ENCODE measurements around the gene COL27A1. TPM values are rescaled to one million over a fixed set of nuclear protein-coding genes. Genes with fewer than 3 reads are reported as not detected.

The COL27A1 gene
- under 1 TPM; 0.15 to 0.30 TPM for total RNA-seq

- ATAC-seq (peak; percentile 92), DNase-seq (peak; percentile 82)
- Mint-ChIP-seq H3K27ac (peak within 1 kb of the TSS; percentile 20), H3K4me3 (peak within 1 kb of the TSS; percentile 63), H3K4me1 (peaks cover 8% of the 10 kb centered on the region), H3K9me3 (ENCODE audit: low read depth) (no peaks in the 10 kb centered on the region), H3K36me3 (no peaks in the 10 kb centered on the region), H3K27me3 (peaks cover 55% of the 10 kb centered on the region)
- CTCF ChIA-PET, result interaction anchor here (0.6 to 7.2 kb wide), 8 partner anchors 14 to 476 kb away, joined by 3 to 46 read pairs (median 4); no protein-coding TSS in a partner anchor
Measured at GRCh38 chr9:114155263-114155994, at the start of gene COL27A1. COL27A1 (plus strand) TSS chr9:114155537; CDS start chr9:114155951, 414 bp downstream.

DNA sequence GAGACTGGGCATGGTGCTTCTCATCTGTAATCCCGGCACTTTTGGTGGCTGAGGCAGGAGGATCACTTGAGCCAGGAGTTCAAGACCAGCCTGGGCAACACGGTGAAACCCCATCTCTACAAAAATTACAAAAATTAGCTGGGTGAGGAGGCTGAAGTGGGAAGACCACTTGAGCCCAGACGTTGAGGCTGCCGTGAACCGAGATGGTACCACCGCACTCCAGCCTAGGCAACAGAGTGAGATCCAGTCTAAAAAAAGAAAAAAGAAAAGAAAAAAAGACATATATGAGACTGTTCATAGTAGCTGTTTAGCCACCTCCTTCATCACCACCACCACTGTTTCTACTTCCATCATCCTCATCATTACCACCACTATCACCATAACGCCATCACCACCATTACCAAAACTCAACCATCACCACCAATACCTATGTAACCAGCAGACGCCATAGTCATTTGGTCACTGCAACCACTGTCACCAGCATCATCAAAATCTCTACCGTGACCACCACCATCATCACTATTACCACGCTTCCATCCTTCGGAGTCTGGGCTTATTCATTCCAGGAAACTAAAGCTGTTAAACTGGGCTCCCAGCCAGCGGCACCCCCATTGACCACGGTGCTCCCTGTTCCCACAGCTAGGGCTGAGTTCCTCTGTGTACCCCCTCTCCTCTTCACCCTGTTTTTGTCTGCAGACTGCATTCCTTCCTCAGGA is 47.9 kb upstream of the COL27A1 start:
- no peak overlapping the region for H3K4me3 Mint-ChIP-seq
- no peak overlapping the region for H3K27ac Mint-ChIP-seq
- H3K9me3 Mint-ChIP-seq (ENCODE audit: low read depth), result no peaks in the 10 kb centered on the region
- CTCF ChIA-PET, result interaction anchor here (0.7 to 5.8 kb wide), 15 partner anchors 8 to 615 kb away, joined by 3 to 61 read pairs (median 4); partner anchors contain the start of genes COL27A1 and KIF12
- no peak for DNase-seq
- H3K27me3 Mint-ChIP-seq, result peaks cover 20% of the 10 kb centered on the region
- no peaks in the 10 kb centered on the region for H3K4me1 Mint-ChIP-seq
- peak; percentile 47 for ATAC-seq
- no peaks in the 10 kb centered on the region for H3K36me3 Mint-ChIP-seq

DNA sequence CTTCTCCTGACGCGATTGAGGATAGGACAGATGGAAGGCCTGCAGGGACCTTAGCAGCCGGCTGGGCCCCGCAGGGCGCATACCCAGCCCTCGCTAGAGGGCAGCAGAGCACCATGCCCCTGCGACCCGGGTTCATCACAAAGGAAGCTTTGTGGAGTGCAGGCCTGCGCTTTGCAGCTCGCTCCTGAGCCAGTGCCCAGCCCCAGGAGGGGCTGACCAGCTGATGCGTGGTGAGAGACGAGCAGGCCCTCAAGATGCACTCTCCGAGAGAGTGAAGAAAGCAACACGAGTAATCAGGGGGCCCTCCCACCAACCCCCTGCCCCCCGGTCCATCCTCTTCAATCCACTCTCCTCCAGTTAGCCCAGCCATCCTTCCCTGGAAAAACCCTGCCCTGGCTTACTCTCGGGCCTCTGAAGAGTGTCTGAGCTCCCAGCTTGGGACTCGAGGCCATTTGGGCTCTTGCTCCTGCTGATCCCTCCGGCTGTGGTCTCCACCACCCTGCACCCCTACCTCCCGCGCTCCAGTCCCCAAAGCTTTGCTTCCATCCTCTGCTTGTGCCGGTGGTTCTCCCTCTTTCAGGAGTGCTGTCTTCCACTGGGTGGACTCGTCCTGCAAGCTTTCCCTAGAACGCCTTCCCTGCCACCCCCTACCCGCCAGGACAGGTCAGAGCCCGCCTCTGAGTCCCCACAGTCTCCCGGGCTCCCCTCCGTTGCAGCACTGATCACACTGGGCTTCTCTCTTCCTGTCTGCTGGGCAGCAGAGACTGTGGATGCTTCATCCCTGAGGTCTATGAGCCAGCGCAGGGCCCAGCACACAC is 47.1 kb upstream of the COL27A1 start:
- peak; percentile 71 for DNase-seq
- ATAC-seq, result peak; percentile 86
- H3K36me3 Mint-ChIP-seq, result no peaks in the 10 kb centered on the region
- no peaks in the 10 kb centered on the region for H3K4me1 Mint-ChIP-seq
- H3K4me3 Mint-ChIP-seq, result no peak overlapping the region
- H3K9me3 Mint-ChIP-seq (ENCODE audit: low read depth), result no peaks in the 10 kb centered on the region
- CTCF ChIA-PET, result interaction anchor here (0.6 to 5.8 kb wide), 21 partner anchors 8 to 615 kb away, joined by 3 to 61 read pairs (median 4); partner anchors contain the start of genes COL27A1 and KIF12
- no peak overlapping the region for H3K27ac Mint-ChIP-seq
- H3K27me3 Mint-ChIP-seq, result peaks cover 23% of the 10 kb centered on the region

DNA sequence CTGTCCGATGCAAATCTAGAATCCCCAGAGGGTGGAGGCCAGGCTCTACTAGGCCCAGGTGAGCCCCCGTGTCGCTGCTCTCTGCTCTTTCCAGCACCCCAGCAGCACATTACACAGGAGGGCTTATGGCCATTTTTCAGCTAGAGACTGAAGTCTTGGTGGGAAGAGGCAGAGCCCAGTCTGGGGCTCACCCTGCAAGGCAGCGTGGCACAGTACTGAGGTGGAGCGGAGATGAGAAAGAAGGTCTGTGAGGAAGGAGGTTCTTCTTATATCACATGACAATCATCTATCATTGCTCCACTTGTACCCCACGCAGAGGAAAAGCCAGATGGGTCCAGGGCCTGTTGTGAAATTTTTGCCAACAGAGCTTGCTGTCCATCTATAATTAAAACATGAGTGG is 46.2 kb upstream of the COL27A1 start:
- Mint-ChIP-seq H3K27ac (no peak overlapping the region), H3K9me3 (ENCODE audit: low read depth) (no peaks in the 10 kb centered on the region), H3K4me1 (no peaks in the 10 kb centered on the region), H3K4me3 (no peak overlapping the region), H3K36me3 (no peaks in the 10 kb centered on the region), H3K27me3 (peaks cover 26% of the 10 kb centered on the region)
- DNase-seq (no peak), ATAC-seq (no peak)
- CTCF ChIA-PET, result interaction anchor here (0.8 to 5.8 kb wide), 8 partner anchors 10 to 183 kb away, joined by 3 to 61 read pairs (median 4); partner anchors contain the start of genes COL27A1 and KIF12

DNA sequence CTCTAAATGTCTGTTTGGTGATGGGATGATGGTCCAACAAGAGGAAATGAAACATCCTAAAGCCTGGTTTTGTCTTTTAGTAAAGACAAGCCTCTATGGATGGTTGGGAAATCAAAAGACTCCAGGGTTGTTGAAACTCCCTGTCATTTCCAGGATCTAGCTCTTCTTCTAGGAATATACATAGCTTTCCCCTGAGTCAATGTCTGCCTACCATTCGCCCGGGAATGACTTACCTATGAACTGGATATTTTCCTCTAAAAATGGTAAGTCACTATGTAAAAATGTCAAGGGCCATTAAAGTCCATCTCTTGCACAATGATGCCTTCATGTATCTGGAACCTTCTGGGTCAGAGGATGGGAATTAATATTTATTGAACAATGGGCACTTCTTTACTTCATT is 45.2 kb upstream of the COL27A1 start:
- H3K9me3 Mint-ChIP-seq (ENCODE audit: low read depth), result no peaks in the 10 kb centered on the region
- CTCF ChIA-PET, result interaction anchor here (0.8 to 5.8 kb wide), 3 partner anchors 28 to 182 kb away, joined by 3 to 61 read pairs (median 3); no protein-coding TSS in a partner anchor
- no peak for ATAC-seq
- H3K36me3 Mint-ChIP-seq, result no peaks in the 10 kb centered on the region
- H3K4me1 Mint-ChIP-seq, result no peaks in the 10 kb centered on the region
- no peak for DNase-seq
- H3K27me3 Mint-ChIP-seq, result peaks cover 21% of the 10 kb centered on the region
- no peak overlapping the region for H3K4me3 Mint-ChIP-seq
- no peak overlapping the region for H3K27ac Mint-ChIP-seq

GRCh38 chr9:114112325-114112724 is 43.0 kb upstream of the COL27A1 start:
- Mint-ChIP-seq H3K27me3 (peaks cover 15% of the 10 kb centered on the region), H3K27ac (no peak overlapping the region), H3K36me3 (no peaks in the 10 kb centered on the region), H3K9me3 (ENCODE audit: low read depth) (no peaks in the 10 kb centered on the region), H3K4me1 (no peaks in the 10 kb centered on the region), H3K4me3 (no peak overlapping the region)
- ATAC-seq (no peak), DNase-seq (no peak)
- CTCF ChIA-PET, result no interaction called here

- H3K27me3 Mint-ChIP-seq, result peaks cover 19% of the 10 kb centered on the region
- no peak for DNase-seq
- H3K9me3 Mint-ChIP-seq (ENCODE audit: low read depth), result no peaks in the 10 kb centered on the region
- CTCF ChIA-PET, result no interaction called here
- H3K4me3 Mint-ChIP-seq, result no peak overlapping the region
- no peak overlapping the region for H3K27ac Mint-ChIP-seq
- no peak for ATAC-seq
- H3K36me3 Mint-ChIP-seq, result no peaks in the 10 kb centered on the region
- no peaks in the 10 kb centered on the region for H3K4me1 Mint-ChIP-seq
Measured at GRCh38 chr9:114112778-114113584, 42.4 kb upstream of the COL27A1 start.

DNA sequence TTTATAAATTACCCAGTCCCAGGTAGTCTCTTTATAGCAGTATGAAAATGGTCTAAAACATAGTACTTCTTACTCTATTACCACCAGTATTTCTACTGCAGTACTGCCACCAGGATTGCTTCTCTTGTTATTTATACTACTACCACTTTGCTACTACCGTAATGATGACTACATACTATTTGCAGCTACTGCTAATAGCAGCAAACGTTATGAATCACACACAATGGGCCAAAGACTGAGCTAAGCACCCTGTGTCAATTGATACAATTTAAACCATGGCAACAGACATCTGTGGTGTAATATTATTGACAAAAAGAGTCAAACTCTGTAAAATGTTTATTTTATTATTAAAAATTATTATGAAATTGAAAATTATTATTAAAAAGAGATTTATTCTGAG is 41.0 kb upstream of the COL27A1 start:
- Mint-ChIP-seq H3K36me3 (no peaks in the 10 kb centered on the region), H3K4me1 (no peaks in the 10 kb centered on the region), H3K4me3 (no peak overlapping the region), H3K9me3 (ENCODE audit: low read depth) (no peaks in the 10 kb centered on the region), H3K27ac (no peak overlapping the region), H3K27me3 (peaks cover 23% of the 10 kb centered on the region)
- CTCF ChIA-PET, result no interaction called here
- DNase-seq (no peak), ATAC-seq (no peak)

DNA sequence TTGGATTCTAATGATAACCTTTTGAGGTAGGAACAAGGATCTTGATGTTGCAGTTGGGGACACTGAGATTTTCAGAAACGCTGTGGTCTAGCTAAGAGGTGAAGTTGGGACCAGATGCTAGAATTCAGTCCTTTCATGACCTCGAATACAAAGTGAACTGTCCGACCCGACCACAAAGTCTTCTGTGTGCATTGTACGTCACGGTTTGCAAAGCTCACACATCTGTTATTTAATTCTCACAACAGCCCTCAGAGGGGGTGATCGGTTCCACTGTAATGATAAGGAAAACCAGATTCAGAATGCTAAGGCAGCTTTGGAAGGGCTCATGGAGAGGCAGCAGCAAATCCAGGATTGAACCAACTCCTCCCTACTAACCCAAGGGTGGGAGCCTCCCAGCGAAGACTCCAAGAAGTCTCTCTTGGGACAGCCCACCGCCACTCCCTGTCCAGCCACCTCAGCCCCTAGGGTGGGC is 39.6 kb upstream of the COL27A1 start:
- DNase-seq, result no peak
- CTCF ChIA-PET, result interaction anchor here (0.9 kb wide), 1 partner anchor 8 kb away, joined by 3 read pairs; no protein-coding TSS in a partner anchor
- Mint-ChIP-seq H3K27me3 (peaks cover 23% of the 10 kb centered on the region), H3K4me1 (no peaks in the 10 kb centered on the region), H3K9me3 (ENCODE audit: low read depth) (no peaks in the 10 kb centered on the region), H3K27ac (no peak overlapping the region), H3K36me3 (no peaks in the 10 kb centered on the region), H3K4me3 (no peak overlapping the region)
- ATAC-seq, result no peak

DNA sequence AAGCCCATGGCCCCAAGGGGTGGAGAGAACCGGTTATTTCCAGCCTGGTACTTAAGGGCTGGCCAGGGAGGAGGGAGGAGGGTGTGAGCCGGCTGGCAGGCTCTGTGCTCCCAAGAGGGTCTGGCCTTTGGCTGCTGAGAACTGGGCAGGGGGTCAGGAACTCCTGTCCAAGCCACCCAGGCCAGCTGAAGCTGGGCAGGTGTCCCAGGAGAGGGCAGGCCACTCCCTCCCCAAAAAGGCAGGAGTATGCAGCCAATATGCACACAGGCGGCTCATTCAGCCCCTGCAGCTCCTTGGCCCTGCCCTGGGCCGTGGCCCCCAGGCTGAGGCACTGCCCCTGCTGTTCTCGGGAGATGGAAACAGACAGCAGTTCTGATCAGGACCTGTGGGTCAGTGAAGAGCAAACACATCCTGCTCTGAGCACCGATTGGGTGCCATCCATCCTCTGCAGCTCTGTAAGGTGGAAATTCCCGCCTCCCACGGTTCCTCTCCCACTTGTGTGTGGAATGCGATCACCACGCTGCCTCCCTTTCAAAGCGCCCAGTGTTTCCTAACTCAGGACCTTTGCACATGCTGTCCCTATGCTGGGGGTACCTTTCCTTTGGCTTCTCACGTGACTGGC is 39.1 kb upstream of the COL27A1 start:
- no peak overlapping the region for H3K4me3 Mint-ChIP-seq
- CTCF ChIA-PET, result interaction anchor here (0.9 kb wide), 1 partner anchor 8 kb away, joined by 3 read pairs; no protein-coding TSS in a partner anchor
- no peaks in the 10 kb centered on the region for H3K9me3 Mint-ChIP-seq (ENCODE audit: low read depth)
- H3K4me1 Mint-ChIP-seq, result no peaks in the 10 kb centered on the region
- H3K27me3 Mint-ChIP-seq, result peaks cover 23% of the 10 kb centered on the region
- ATAC-seq, result no peak
- no peak overlapping the region for H3K27ac Mint-ChIP-seq
- no peaks in the 10 kb centered on the region for H3K36me3 Mint-ChIP-seq
- no peak for DNase-seq

DNA sequence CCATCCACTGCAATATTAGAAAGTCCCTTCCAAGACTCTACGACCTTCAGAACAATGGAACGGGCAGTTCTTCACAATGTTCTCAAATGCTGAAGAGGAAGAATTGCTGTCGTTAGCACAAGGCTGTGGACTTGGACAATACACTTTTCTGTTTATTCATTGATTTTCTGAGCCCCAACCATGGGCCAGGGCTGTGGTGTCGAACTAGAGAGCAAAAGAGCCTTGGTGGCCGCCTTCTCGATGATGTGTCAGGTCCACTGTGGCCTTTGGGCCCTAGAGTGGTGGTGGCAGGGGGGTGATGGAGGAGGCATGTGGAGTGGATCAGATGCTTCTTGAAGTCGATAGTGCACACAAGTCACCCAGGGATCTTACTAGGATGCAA is 37.7 kb upstream of the COL27A1 start:
- H3K4me1 Mint-ChIP-seq, result no peaks in the 10 kb centered on the region
- CTCF ChIA-PET, result no interaction called here

More for the DNA sequence above, 37.7 kb upstream of the COL27A1 start:
- DNase-seq, result no peak
- no peaks in the 10 kb centered on the region for H3K9me3 Mint-ChIP-seq (ENCODE audit: low read depth)
- H3K4me3 Mint-ChIP-seq, result no peak overlapping the region
- no peak for ATAC-seq
- H3K36me3 Mint-ChIP-seq, result no peaks in the 10 kb centered on the region
- H3K27ac Mint-ChIP-seq, result no peak overlapping the region
- H3K27me3 Mint-ChIP-seq, result peaks cover 25% of the 10 kb centered on the region

All from activated CD8-positive, alpha-beta memory T cell treated with anti-CD3 and anti-CD28 coated beads, Interleukin-2, amount 10 ng/mL, durations not matched to agents 7 days and 5 days (primary cell).